GM18907 (cell line): ENCODE measurements around the gene ADRM1.

Experiments
- ATAC-seq: cut with Tn5 transposase; IDR thresholded peaks from one replicate; pipeline ENCODE4 v1.9.1; 2021; ENCODE audit warnings: mild to moderate bottlenecking, moderate library complexity; ENCODE audit not compliant: unreplicated experiment

The ADRM1 gene

GRCh38 chr20:62302341-62303061, at the start of gene ADRM1:
TSS of gene ADRM1 (plus strand) at chr20:62302997. CDS start at chr20:62303569, 572 bp downstream.
- peak; percentile 84 for ATAC-seq

- no peak for ATAC-seq
Measured at GRCh38 chr20:62253398-62253797, 49.4 kb upstream of the ADRM1 start.

- ATAC-seq = no peak
Measured at GRCh38 chr20:62254021-62254724, 48.6 kb upstream of the ADRM1 start.

GRCh38 chr20:62255976-62256375, 46.8 kb upstream of the ADRM1 start:
- ATAC-seq = no peak

GRCh38 chr20:62258499-62259293, 44.1 kb upstream of the ADRM1 start:
- no peak for ATAC-seq

GRCh38 chr20:62259294-62259565, 43.6 kb upstream of the ADRM1 start:
- ATAC-seq = no peak

GRCh38 chr20:62262064-62262463, 40.7 kb upstream of the ADRM1 start:
- ATAC-seq = no peak

GRCh38 chr20:62263396-62263795, 39.4 kb upstream of the ADRM1 start:
- ATAC-seq = no peak

- no peak for ATAC-seq
Measured at GRCh38 chr20:62265365-62265764, 37.4 kb upstream of the ADRM1 start.

GRCh38 chr20:62266340-62266739, 36.5 kb upstream of the ADRM1 start:
- no peak for ATAC-seq

- ATAC-seq = no peak
Measured at GRCh38 chr20:62266851-62267250, 35.9 kb upstream of the ADRM1 start.

- no peak for ATAC-seq
Measured at GRCh38 chr20:62267543-62267942, 35.3 kb upstream of the ADRM1 start.

GRCh38 chr20:62268228-62268900, 34.4 kb upstream of the ADRM1 start:
- ATAC-seq = no peak

- no peak for ATAC-seq
Measured at GRCh38 chr20:62269378-62269777, 33.4 kb upstream of the ADRM1 start.

- no peak for ATAC-seq
Measured at GRCh38 chr20:62269871-62270270, 32.9 kb upstream of the ADRM1 start.

GRCh38 chr20:62272200-62272599, 30.6 kb upstream of the ADRM1 start:
- no peak for ATAC-seq

- ATAC-seq = no peak
Measured at GRCh38 chr20:62273416-62273815, 29.4 kb upstream of the ADRM1 start.

GRCh38 chr20:62274332-62274950, 28.4 kb upstream of the ADRM1 start:
- no peak for ATAC-seq

- ATAC-seq = no peak
Measured at GRCh38 chr20:62275219-62275618, 27.6 kb upstream of the ADRM1 start.

- ATAC-seq = no peak
Measured at GRCh38 chr20:62276439-62276838, 26.4 kb upstream of the ADRM1 start.

GRCh38 chr20:62277253-62277652, 25.5 kb upstream of the ADRM1 start:
- no peak for ATAC-seq
